Activated CD4-positive, alpha-beta memory T cell treated with anti-CD3 and anti-CD28 coated beads for 36 hours (primary cell): ENCODE data around the gene DOCK3. TPM values are rescaled to one million over a fixed set of nuclear protein-coding genes. Genes with fewer than 3 reads are reported as not detected.
A peak's percentile ranks its signal among the peaks of the same experiment; 100 is the strongest.

Experiments used
- CTCF ChIA-PET: fragments of 350-600 bp; sonication (Branson Sonifier 250); formaldehyde crosslinking; loops from one replicate; lab custom pipeline; 2021; ENCODE audit warnings: antibody characterized with exemption, inconsistent platforms; lab: Charles Lee
- POLR2A ChIA-PET: fragments of 350-600 bp; sonication (Branson Sonifier 250); formaldehyde crosslinking; loops from one replicate; lab custom pipeline; 2021; ENCODE audit warnings: antibody characterized with exemption; lab: Charles Lee
- DNase-seq: peaks from one replicate; pipeline ENCODE4 v3.0.0-alpha.2; 2020
- H3K27ac Mint-ChIP-seq: one replicate; pipeline ENCODE4 v1.8.0; 2021; ENCODE audit warnings: mixed read lengths
- H3K27me3 Mint-ChIP-seq: one replicate; pipeline ENCODE4 v1.8.0; 2021; ENCODE audit warnings: mixed read lengths
- H3K36me3 Mint-ChIP-seq: one replicate; pipeline ENCODE4 v1.8.0; 2021; ENCODE audit warnings: mixed read lengths
- H3K4me1 Mint-ChIP-seq: one replicate; pipeline ENCODE4 v1.8.0; 2021; ENCODE audit warnings: low read depth, mixed read lengths
- H3K4me3 Mint-ChIP-seq: one replicate; pipeline ENCODE4 v1.8.0; 2021; ENCODE audit warnings: mild to moderate bottlenecking, mixed read lengths
- H3K9me3 Mint-ChIP-seq: one replicate; pipeline ENCODE4 v1.8.0; 2021; ENCODE audit warnings: mixed read lengths
- intact Hi-C: fragments of 100-400 bp; cut with micrococcal nuclease; formaldehyde crosslinking; loops from one replicate; pipeline ENCODE4 v1.15.1; 2023
- total RNA-seq, 2 experiments: library from RNA; stranded (reverse); gene quantifications; one replicate each; pipeline ENCODE4 v1.2.3, GENCODE V29; 2021

DOCK3 gene
- 1 to 10 TPM; 2.7 to 2.9 TPM for total RNA-seq

- ChIA-PET POLR2A (interaction anchor here (1.0 to 1.7 kb wide), 2 partner anchors 12 to 61 kb away, joined by 4 to 5 read pairs; no protein-coding TSS in a partner anchor), CTCF (interaction anchor here (0.6 to 6.2 kb wide), 11 partner anchors 11 to 712 kb away, joined by 3 to 43 read pairs (median 3); partner anchors contain the start of genes C3orf18 and MAPKAPK3)
- H3K27me3 Mint-ChIP-seq: peaks cover 25% of the 10 kb centered on the region
- peak within 1 kb of the TSS; percentile 68 for H3K4me3 Mint-ChIP-seq
- peaks cover 11% of the 10 kb centered on the region for H3K4me1 Mint-ChIP-seq
- H3K9me3 Mint-ChIP-seq: no peaks in the 10 kb centered on the region
- DNase-seq: peak; percentile 65
- intact Hi-C loops: loop anchor here (5.0 kb wide), 2 partner anchors 102 to 698 kb away; no protein-coding TSS in a partner anchor
- peak within 1 kb of the TSS; percentile 28 for H3K27ac Mint-ChIP-seq
- no peaks in the 10 kb centered on the region for H3K36me3 Mint-ChIP-seq
These were observed at the start of gene DOCK3 for GRCh38 chr3:50674349-50675178. TSS of gene DOCK3 (plus strand) at chr3:50674927. CDS start at chr3:50675264, 337 bp downstream.

GRCh38 chr3:50625231-50626182 lies 49.2 kb upstream of the DOCK3 start:
- H3K27ac Mint-ChIP-seq: peak overlapping the region; percentile 94
- H3K4me3 Mint-ChIP-seq: no peak overlapping the region
- H3K4me1 Mint-ChIP-seq: peaks cover 94% of the 10 kb centered on the region
- DNase-seq: no peak
- intact Hi-C loops: no loop called here
- ChIA-PET POLR2A (interaction anchor here (0.7 to 1.3 kb wide), 3 partner anchors 23 to 564 kb away, joined by 3 to 4 read pairs (median 3); no protein-coding TSS in a partner anchor), CTCF (interaction anchor here (0.9 to 2.9 kb wide), 5 partner anchors 9 to 52 kb away, joined by 3 to 22 read pairs (median 7); no protein-coding TSS in a partner anchor)
- H3K9me3 Mint-ChIP-seq: no peaks in the 10 kb centered on the region
- H3K27me3 Mint-ChIP-seq: no peaks in the 10 kb centered on the region
- H3K36me3 Mint-ChIP-seq: peaks cover 36% of the 10 kb centered on the region

GRCh38 chr3:50626401-50626800 lies 48.3 kb upstream of the DOCK3 start:
- Mint-ChIP-seq H3K27ac (peak overlapping the region; percentile 4), H3K9me3 (no peaks in the 10 kb centered on the region), H3K4me1 (peaks cover 96% of the 10 kb centered on the region), H3K4me3 (no peak overlapping the region), H3K36me3 (peaks cover 31% of the 10 kb centered on the region), H3K27me3 (no peaks in the 10 kb centered on the region)
- CTCF ChIA-PET: interaction anchor here (0.9 to 1.8 kb wide), 4 partner anchors 10 to 84 kb away, joined by 3 to 4 read pairs (median 4); partner anchors contain the start of gene DOCK3
- no peak for DNase-seq
- POLR2A ChIA-PET: no interaction called here
- intact Hi-C loops: no loop called here

- DNase-seq: peak; percentile 59
- CTCF ChIA-PET: interaction anchor here (1.0 to 2.8 kb wide), 10 partner anchors 9 to 344 kb away, joined by 3 to 18 read pairs (median 4); partner anchors contain the start of genes DOCK3, HEMK1 and MAPKAPK3
- H3K4me1 Mint-ChIP-seq: peaks cover 98% of the 10 kb centered on the region
- intact Hi-C loops: no loop called here
- POLR2A ChIA-PET: interaction anchor here (0.8 to 2.4 kb wide), 4 partner anchors 25 to 27 kb away, joined by 3 to 8 read pairs (median 4); no protein-coding TSS in a partner anchor
- peaks cover 35% of the 10 kb centered on the region for H3K36me3 Mint-ChIP-seq
- no peaks in the 10 kb centered on the region for H3K27me3 Mint-ChIP-seq
- peak overlapping the region; percentile 84 for H3K27ac Mint-ChIP-seq
- no peak overlapping the region for H3K4me3 Mint-ChIP-seq
- no peaks in the 10 kb centered on the region for H3K9me3 Mint-ChIP-seq
These were observed 47.2 kb upstream of the DOCK3 start for GRCh38 chr3:50627407-50628051.

GRCh38 chr3:50628601-50629000 lies 46.1 kb upstream of the DOCK3 start:
- H3K27ac Mint-ChIP-seq: peak overlapping the region; percentile 53
- no peak overlapping the region for H3K4me3 Mint-ChIP-seq
- H3K9me3 Mint-ChIP-seq: no peaks in the 10 kb centered on the region
- no peaks in the 10 kb centered on the region for H3K27me3 Mint-ChIP-seq
- ChIA-PET CTCF (interaction anchor here (1.2 to 2.8 kb wide), 7 partner anchors 9 to 343 kb away, joined by 3 to 18 read pairs (median 9); partner anchors contain the start of genes HEMK1 and MAPKAPK3), POLR2A (interaction anchor here (0.8 to 2.4 kb wide), 3 partner anchors 26 to 27 kb away, joined by 3 to 8 read pairs (median 3); no protein-coding TSS in a partner anchor)
- H3K36me3 Mint-ChIP-seq: peaks cover 35% of the 10 kb centered on the region
- no peak for DNase-seq
- H3K4me1 Mint-ChIP-seq: peaks cover 99% of the 10 kb centered on the region
- intact Hi-C loops: no loop called here

GRCh38 chr3:50630394-50630793 lies 44.3 kb upstream of the DOCK3 start:
- no peak for DNase-seq
- Mint-ChIP-seq H3K4me3 (no peak overlapping the region), H3K9me3 (no peaks in the 10 kb centered on the region), H3K27me3 (no peaks in the 10 kb centered on the region), H3K36me3 (peaks cover 27% of the 10 kb centered on the region), H3K27ac (peak overlapping the region; percentile 86), H3K4me1 (peaks cover 93% of the 10 kb centered on the region)
- ChIA-PET POLR2A (interaction anchor here (1.3 kb wide), 1 partner anchor 13 kb away, joined by 3 read pairs; no protein-coding TSS in a partner anchor), CTCF (interaction anchor here (1.6 to 4.3 kb wide), 2 partner anchors 11 to 14 kb away, joined by 3 to 34 read pairs; partner anchors contain the start of gene MAPKAPK3)
- intact Hi-C loops: no loop called here

- ChIA-PET CTCF (interaction anchor here (1.6 to 4.3 kb wide), 2 partner anchors 11 to 15 kb away, joined by 3 to 34 read pairs; partner anchors contain the start of gene MAPKAPK3), POLR2A (interaction anchor here (1.3 kb wide), 1 partner anchor 13 kb away, joined by 3 read pairs; no protein-coding TSS in a partner anchor)
- no peaks in the 10 kb centered on the region for H3K27me3 Mint-ChIP-seq
- peak overlapping the region; percentile 86 for H3K27ac Mint-ChIP-seq
- no peaks in the 10 kb centered on the region for H3K9me3 Mint-ChIP-seq
- intact Hi-C loops: no loop called here
- DNase-seq: no peak
- no peak overlapping the region for H3K4me3 Mint-ChIP-seq
- H3K4me1 Mint-ChIP-seq: peaks cover 88% of the 10 kb centered on the region
- peaks cover 25% of the 10 kb centered on the region for H3K36me3 Mint-ChIP-seq
These were observed 43.9 kb upstream of the DOCK3 start for GRCh38 chr3:50630877-50631276.

GRCh38 chr3:50632450-50632849 lies 42.3 kb upstream of the DOCK3 start:
- intact Hi-C loops: loop anchor here (1.0 kb wide), 1 partner anchor 10 kb away; no protein-coding TSS in a partner anchor
- peak; percentile 53 for DNase-seq
- H3K36me3 Mint-ChIP-seq: peaks cover 20% of the 10 kb centered on the region
- CTCF ChIA-PET: interaction anchor here (0.7 to 4.3 kb wide), 8 partner anchors 9 to 752 kb away, joined by 3 to 34 read pairs (median 4); partner anchors contain the start of genes CISH, MANF and MAPKAPK3
- H3K4me3 Mint-ChIP-seq: no peak overlapping the region
- H3K27ac Mint-ChIP-seq: peak overlapping the region; percentile 86
- peaks cover 89% of the 10 kb centered on the region for H3K4me1 Mint-ChIP-seq
- H3K27me3 Mint-ChIP-seq: no peaks in the 10 kb centered on the region
- H3K9me3 Mint-ChIP-seq: no peaks in the 10 kb centered on the region
- POLR2A ChIA-PET: interaction anchor here (1.4 to 1.8 kb wide), 2 partner anchors 8 to 15 kb away, joined by 4 to 9 read pairs; partner anchors contain the start of gene MAPKAPK3

- no peak for DNase-seq
- ChIA-PET POLR2A (interaction anchor here (1.4 to 1.8 kb wide), 2 partner anchors 9 to 15 kb away, joined by 4 to 9 read pairs; partner anchors contain the start of gene MAPKAPK3), CTCF (interaction anchor here (0.8 to 4.3 kb wide), 5 partner anchors 14 to 114 kb away, joined by 3 to 34 read pairs (median 5); partner anchors contain the start of gene MAPKAPK3)
- Mint-ChIP-seq H3K4me1 (peaks cover 87% of the 10 kb centered on the region), H3K27me3 (no peaks in the 10 kb centered on the region), H3K9me3 (no peaks in the 10 kb centered on the region), H3K4me3 (no peak overlapping the region), H3K27ac (peak overlapping the region; percentile 86), H3K36me3 (peaks cover 19% of the 10 kb centered on the region)
- intact Hi-C loops: no loop called here
These were observed 41.4 kb upstream of the DOCK3 start for GRCh38 chr3:50633230-50633790.

GRCh38 chr3:50635066-50635465 lies 39.7 kb upstream of the DOCK3 start:
- H3K4me3 Mint-ChIP-seq: no peak overlapping the region
- intact Hi-C loops: no loop called here
- H3K27me3 Mint-ChIP-seq: no peaks in the 10 kb centered on the region
- H3K27ac Mint-ChIP-seq: peak overlapping the region; percentile 25
- H3K4me1 Mint-ChIP-seq: peaks cover 77% of the 10 kb centered on the region
- ChIA-PET CTCF (interaction anchor here (1.3 to 2.0 kb wide), 2 partner anchors 18 to 63 kb away, joined by 3 to 7 read pairs; no protein-coding TSS in a partner anchor), POLR2A (no interaction called here)
- peaks cover 19% of the 10 kb centered on the region for H3K36me3 Mint-ChIP-seq
- no peak for DNase-seq
- H3K9me3 Mint-ChIP-seq: no peaks in the 10 kb centered on the region
